Activated T-cell treated with anti-CD3 and anti-CD28 coated beads, Interleukin-2, amount 50 U/mL, for 4 hours (primary cell): Measurements from ENCODE around the gene ANTKMT. TPM values are rescaled to one million over a fixed set of nuclear protein-coding genes. Genes with fewer than 3 reads are reported as not detected.
A peak's percentile ranks its signal among the peaks of the same experiment; 100 is the strongest.

Experiments
- ATAC-seq, 2 donors: fragments of 200-7000 bp; cut with Tn5 transposase; one replicate each; pipeline ENCODE4 v1.10.0; 2021
- DNase-seq: peaks from one replicate; pipeline ENCODE4 v3.0.0-alpha.2; 2020
- H3K27me3 Mint-ChIP-seq: one replicate; pipeline ENCODE4 v1.8.0; 2021; ENCODE audit warnings: low read depth, mixed read lengths
- H3K36me3 Mint-ChIP-seq: one replicate; pipeline ENCODE4 v1.8.0; 2022; ENCODE audit warnings: mixed read lengths; ENCODE audit not compliant: insufficient read depth
- H3K4me1 Mint-ChIP-seq: one replicate; pipeline ENCODE4 v1.8.0; 2021; ENCODE audit warnings: low read depth, mixed read lengths
- H3K4me3 Mint-ChIP-seq: one replicate; pipeline ENCODE4 v1.8.0; 2021; ENCODE audit warnings: mild to moderate bottlenecking, moderate library complexity, mixed read lengths
- H3K9me3 Mint-ChIP-seq: one replicate; pipeline ENCODE4 v1.8.0; 2021; ENCODE audit warnings: mixed read lengths
- total RNA-seq, 3 donors: library from RNA; stranded (reverse); gene quantifications; one replicate each; pipeline ENCODE4 v1.2.1, GENCODE V29; 2021

ANTKMT gene
- total RNA-seq, 3 donors from 2014 or later, result 66.0 to 75.0 (median 67.8) TPM

- no peak overlapping the region for H3K4me3 Mint-ChIP-seq
- DNase-seq (no peak), ATAC-seq (no peak)
- no peaks in the 10 kb centered on the region for H3K36me3 Mint-ChIP-seq
- H3K27me3 Mint-ChIP-seq, result peaks cover 26% of the 10 kb centered on the region
- no peaks in the 10 kb centered on the region for H3K9me3 Mint-ChIP-seq
- H3K4me1 Mint-ChIP-seq, result peaks cover under 1% of the 10 kb centered on the region
Observed at GRCh38 chr16:714079-714478, 6.9 kb upstream of the ANTKMT start.

- peak; percentile 90 for ATAC-seq
- H3K36me3 Mint-ChIP-seq, result no peaks in the 10 kb centered on the region
- peaks cover 4% of the 10 kb centered on the region for H3K4me1 Mint-ChIP-seq
- H3K4me3 Mint-ChIP-seq, result peak within 1 kb of the TSS; percentile 60
- no peaks in the 10 kb centered on the region for H3K9me3 Mint-ChIP-seq
- H3K27me3 Mint-ChIP-seq, result peaks cover 20% of the 10 kb centered on the region
- peak; percentile 87 for DNase-seq
Observed at GRCh38 chr16:714558-715476, 6.1 kb upstream of the ANTKMT start, which contains the start of gene METRN. Gene METRN, plus strand, starts transcription at chr16:715118. Its CDS starts 172 bp downstream, at chr16:715290.

- DNase-seq (no peak), ATAC-seq (peak; percentile 17 to 23)
- H3K36me3 Mint-ChIP-seq, result no peaks in the 10 kb centered on the region
- peaks cover 16% of the 10 kb centered on the region for H3K27me3 Mint-ChIP-seq
- H3K4me3 Mint-ChIP-seq, result peak overlapping the region; percentile 60
- peaks cover 9% of the 10 kb centered on the region for H3K4me1 Mint-ChIP-seq
- no peaks in the 10 kb centered on the region for H3K9me3 Mint-ChIP-seq
Observed at GRCh38 chr16:715477-716199, 5.3 kb upstream of the ANTKMT start.

- DNase-seq (no peak), ATAC-seq (no peak)
- Mint-ChIP-seq H3K9me3 (no peaks in the 10 kb centered on the region), H3K36me3 (no peaks in the 10 kb centered on the region), H3K27me3 (peaks cover 15% of the 10 kb centered on the region), H3K4me1 (peaks cover 9% of the 10 kb centered on the region), H3K4me3 (peak overlapping the region; percentile 60)
Observed at GRCh38 chr16:716200-716568, 4.8 kb upstream of the ANTKMT start.

GRCh38 chr16:716768-717325 is 4.1 kb upstream of the ANTKMT start:
- Mint-ChIP-seq H3K36me3 (no peaks in the 10 kb centered on the region), H3K4me3 (peak overlapping the region; percentile 58), H3K9me3 (no peaks in the 10 kb centered on the region), H3K27me3 (peaks cover 13% of the 10 kb centered on the region), H3K4me1 (peaks cover 10% of the 10 kb centered on the region)
- DNase-seq (no peak), ATAC-seq (no peak)

- Mint-ChIP-seq H3K36me3 (no peaks in the 10 kb centered on the region), H3K4me1 (peaks cover 13% of the 10 kb centered on the region), H3K27me3 (peaks cover 12% of the 10 kb centered on the region), H3K4me3 (no peak overlapping the region), H3K9me3 (no peaks in the 10 kb centered on the region)
- ATAC-seq, result no peak
- no peak for DNase-seq
Observed at GRCh38 chr16:717450-718245, 3.3 kb upstream of the ANTKMT start.

GRCh38 chr16:718389-718788 is 2.6 kb upstream of the ANTKMT start:
- no peak for DNase-seq
- Mint-ChIP-seq H3K36me3 (no peaks in the 10 kb centered on the region), H3K4me3 (no peak overlapping the region), H3K9me3 (no peaks in the 10 kb centered on the region), H3K27me3 (peaks cover 8% of the 10 kb centered on the region), H3K4me1 (peaks cover 15% of the 10 kb centered on the region)
- ATAC-seq, result no peak

GRCh38 chr16:718922-719321 is 2.0 kb upstream of the ANTKMT start:
- Mint-ChIP-seq H3K4me1 (peaks cover 15% of the 10 kb centered on the region), H3K4me3 (peak overlapping the region; percentile 81), H3K27me3 (peaks cover 7% of the 10 kb centered on the region), H3K36me3 (no peaks in the 10 kb centered on the region), H3K9me3 (no peaks in the 10 kb centered on the region)
- no peak for DNase-seq
- ATAC-seq, result no peak

GRCh38 chr16:719815-720446 is 1.0 kb upstream of the ANTKMT start:
- Mint-ChIP-seq H3K4me3 (peak overlapping the region; percentile 81), H3K9me3 (no peaks in the 10 kb centered on the region), H3K27me3 (peaks cover 4% of the 10 kb centered on the region), H3K4me1 (peaks cover 15% of the 10 kb centered on the region), H3K36me3 (no peaks in the 10 kb centered on the region)
- DNase-seq (no peak), ATAC-seq (no peak)

- Mint-ChIP-seq H3K27me3 (peaks cover 4% of the 10 kb centered on the region), H3K9me3 (no peaks in the 10 kb centered on the region), H3K36me3 (no peaks in the 10 kb centered on the region), H3K4me1 (peaks cover 15% of the 10 kb centered on the region), H3K4me3 (peak overlapping the region; percentile 81)
- peak; percentile 15 to 25 for ATAC-seq
- DNase-seq, result peak; percentile 25
Observed at GRCh38 chr16:720447-720989, 428 bp upstream of the ANTKMT start.

GRCh38 chr16:721765-722540 is 1.0 kb downstream of the ANTKMT start:
- Mint-ChIP-seq H3K27me3 (no peaks in the 10 kb centered on the region), H3K9me3 (no peaks in the 10 kb centered on the region), H3K4me3 (peak overlapping the region; percentile 69), H3K4me1 (peaks cover 19% of the 10 kb centered on the region), H3K36me3 (no peaks in the 10 kb centered on the region)
- DNase-seq (no peak), ATAC-seq (no peak)

- H3K27me3 Mint-ChIP-seq, result no peaks in the 10 kb centered on the region
- H3K4me1 Mint-ChIP-seq, result peaks cover 19% of the 10 kb centered on the region
- no peaks in the 10 kb centered on the region for H3K9me3 Mint-ChIP-seq
- ATAC-seq, result no peak
- H3K4me3 Mint-ChIP-seq, result no peak overlapping the region
- no peaks in the 10 kb centered on the region for H3K36me3 Mint-ChIP-seq
- no peak for DNase-seq
Observed at GRCh38 chr16:722835-723633, 2.1 kb downstream of the ANTKMT start.
